IPS-11a (cell line): ENCODE measurements around the gene TMEM44.
"Not testable (repeated sequence)": the region's sequence is repeated elsewhere in the genome, so short reads cannot be mapped to it uniquely, and the experiment has no call there.

Source experiments
- H3K4me3 ChIP-seq: one replicate; pipeline ENCODE4 v1.5.1; 2013; ENCODE audit warnings: low read depth, low read length, control low read depth

TMEM44 gene

DNA sequence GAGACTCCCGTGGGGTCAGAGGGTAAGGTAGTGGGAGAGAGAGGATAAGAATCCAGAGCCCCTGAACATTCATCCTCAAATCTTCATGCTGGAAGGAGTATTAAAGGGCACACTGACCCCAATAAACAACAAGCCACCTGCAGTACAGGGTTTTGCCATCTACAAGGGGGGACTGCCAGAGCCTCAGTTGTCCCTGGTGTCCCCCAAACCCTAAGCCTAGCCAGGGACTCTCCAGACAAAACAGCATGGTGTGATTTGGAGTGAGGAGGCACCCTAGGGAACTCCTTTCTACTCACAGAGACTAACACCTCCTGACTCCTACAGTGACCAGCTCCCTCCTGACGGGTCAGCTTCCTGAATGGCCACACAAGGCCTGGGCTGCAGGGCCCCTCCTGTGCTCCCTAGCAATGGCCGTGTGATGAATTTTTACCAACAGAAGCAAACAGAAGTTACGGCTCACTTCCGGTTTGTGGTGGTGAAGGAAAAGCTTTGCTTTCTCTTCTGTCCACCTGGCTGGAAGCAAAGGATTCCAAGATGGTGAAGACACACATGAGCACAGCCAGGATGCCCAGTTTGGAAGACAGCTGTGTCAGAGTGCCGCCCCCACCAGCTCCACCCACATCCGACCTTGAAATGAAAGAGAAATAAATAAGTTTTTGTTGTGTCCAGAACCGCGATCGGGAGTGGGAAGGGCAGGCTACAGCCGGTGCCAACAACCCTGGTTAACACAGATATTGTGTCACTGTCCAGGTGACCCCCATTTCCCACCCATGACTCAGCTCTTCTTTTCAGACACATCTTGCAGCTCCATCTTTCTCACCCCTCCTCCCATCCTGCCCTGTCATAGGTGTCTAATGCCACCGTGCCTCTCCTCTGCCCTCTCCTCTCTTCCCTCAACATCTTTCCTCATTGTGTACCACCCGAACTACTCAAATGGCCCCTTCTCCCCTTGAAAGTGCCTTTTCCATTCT is 76.8 kb downstream of the TMEM44 start:
- H3K4me3 ChIP-seq: no peak overlapping the region

- H3K4me3 ChIP-seq: no peak overlapping the region
These were observed 77.8 kb downstream of the TMEM44 start for GRCh38 chr3:194555175-194556062.

- no peak overlapping the region for H3K4me3 ChIP-seq
These were observed 78.6 kb downstream of the TMEM44 start for GRCh38 chr3:194554473-194555123.

DNA sequence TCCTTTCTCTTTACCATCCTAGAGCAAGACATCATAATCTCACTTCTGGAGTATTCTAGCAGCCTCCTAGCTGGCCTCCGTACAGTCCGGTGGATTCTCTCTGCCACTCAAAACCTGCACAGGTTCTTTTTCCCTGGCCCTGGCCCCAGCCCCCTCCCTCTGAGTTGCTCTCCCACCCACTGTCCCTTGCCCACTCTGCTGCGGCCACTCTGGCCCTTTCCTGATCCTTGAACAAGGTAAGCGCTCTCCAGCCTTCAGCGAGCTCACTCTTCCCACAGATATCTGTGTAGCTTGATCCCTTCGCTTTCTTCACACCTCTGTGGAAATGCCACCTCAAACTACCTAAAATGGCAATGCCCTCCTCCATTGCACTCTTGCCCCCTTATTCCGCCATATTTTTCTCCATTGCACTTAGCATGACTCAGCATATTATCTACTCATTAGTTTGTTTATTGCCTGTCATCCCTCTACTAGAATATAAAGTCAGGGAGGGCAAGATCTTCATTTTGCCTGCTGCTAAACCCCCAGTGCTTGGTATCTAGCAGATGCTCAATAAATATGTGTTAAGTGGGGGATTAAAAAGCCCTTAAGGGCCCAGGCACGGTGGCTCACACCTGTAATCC is 80.8 kb downstream of the TMEM44 start:
- H3K4me3 ChIP-seq: no peak overlapping the region

DNA sequence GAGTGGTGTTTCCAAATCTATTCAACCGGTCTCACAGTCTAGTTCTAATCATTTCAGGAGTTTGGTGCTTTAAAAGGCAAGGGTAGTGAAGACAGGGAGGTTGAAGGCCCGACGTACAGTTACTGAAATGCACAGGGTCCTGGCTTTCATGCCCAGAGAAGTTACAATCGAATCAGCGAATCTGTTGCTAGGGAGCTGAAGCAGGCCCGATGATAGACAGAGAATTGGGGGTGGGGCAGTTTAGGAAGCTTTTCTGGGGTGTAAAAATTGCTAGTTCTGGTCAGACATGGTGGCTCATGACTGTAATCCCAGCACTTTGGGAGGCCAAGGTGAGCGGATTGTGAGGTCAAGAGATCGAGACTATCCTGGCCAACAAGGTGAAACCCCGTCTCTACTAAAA is 83.4 kb downstream of the TMEM44 start:
- no peak overlapping the region for H3K4me3 ChIP-seq

DNA sequence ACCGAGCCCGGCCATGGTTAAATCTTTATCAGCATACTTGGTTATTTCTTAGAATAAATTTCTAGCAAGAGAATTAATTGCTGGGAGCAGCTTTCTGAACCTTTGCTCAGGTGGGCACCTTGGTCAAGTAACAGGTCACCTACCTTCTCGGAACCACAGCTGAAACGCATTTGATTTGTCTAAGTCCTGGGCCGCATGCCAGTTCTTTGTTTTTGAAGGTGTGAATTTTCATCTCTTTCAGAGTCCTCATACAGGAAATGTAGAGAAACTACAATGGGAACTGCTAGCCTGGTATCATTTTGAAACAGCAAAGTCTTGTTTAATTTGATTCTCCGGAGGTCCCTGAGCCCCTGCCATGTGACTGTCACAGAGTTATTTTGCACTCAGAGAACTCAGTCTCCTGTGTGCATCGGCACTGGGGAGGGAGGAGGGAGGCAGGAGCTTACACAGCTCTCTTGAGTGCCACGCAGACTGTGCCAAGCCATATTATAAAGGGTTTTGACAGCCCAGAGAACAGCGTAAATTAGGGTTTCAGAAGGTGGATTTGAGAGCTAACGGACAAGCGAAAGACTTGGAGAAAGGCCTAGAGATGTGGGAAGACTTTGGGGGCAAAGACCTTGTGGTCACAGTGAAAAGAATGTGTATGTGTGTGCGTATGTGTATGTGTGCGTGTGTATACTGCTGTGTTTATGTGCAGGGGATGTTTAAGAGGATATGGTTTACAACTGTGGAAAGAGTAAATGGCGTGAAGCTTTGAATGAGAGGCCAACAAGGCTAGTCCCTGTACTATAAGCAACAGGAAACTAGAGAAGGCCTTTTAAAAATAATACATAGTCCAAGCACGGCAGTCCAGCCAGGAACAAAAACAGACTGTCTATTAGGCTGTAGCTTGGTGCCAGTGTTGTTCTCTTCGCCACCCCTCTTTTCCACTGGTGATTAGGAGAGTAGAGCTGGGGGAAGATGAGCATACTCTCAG is 84.6 kb downstream of the TMEM44 start:
- H3K4me3 ChIP-seq: no peak overlapping the region

DNA sequence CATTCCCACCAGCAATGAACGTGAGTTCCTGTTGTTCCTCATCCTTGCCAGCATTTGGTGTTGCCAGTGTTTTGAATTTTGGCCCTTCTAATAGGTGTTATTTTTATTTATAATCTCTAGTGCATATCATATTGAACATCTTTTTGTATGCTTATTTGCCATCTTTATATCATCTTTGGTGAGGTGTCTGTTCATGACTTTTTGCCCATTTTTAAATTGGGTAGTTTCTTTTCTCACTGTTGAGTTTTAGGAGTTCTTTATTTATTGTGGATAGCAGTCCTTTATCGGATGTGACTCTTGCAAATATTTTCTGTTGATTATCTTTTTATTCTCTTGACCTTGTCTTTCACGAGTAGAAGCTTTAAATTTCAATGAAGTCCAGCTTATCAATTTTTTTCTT is 86.2 kb downstream of the TMEM44 start:
- no peak overlapping the region for H3K4me3 ChIP-seq

GRCh38 chr3:194545538-194545937 is 87.7 kb downstream of the TMEM44 start:
- not testable (repeated sequence) for H3K4me3 ChIP-seq

- H3K4me3 ChIP-seq: no peak overlapping the region
These were observed 89.7 kb downstream of the TMEM44 start for GRCh38 chr3:194543550-194543949.

- no peak overlapping the region for H3K4me3 ChIP-seq
These were observed 91.7 kb downstream of the TMEM44 start for GRCh38 chr3:194541483-194541882.

DNA sequence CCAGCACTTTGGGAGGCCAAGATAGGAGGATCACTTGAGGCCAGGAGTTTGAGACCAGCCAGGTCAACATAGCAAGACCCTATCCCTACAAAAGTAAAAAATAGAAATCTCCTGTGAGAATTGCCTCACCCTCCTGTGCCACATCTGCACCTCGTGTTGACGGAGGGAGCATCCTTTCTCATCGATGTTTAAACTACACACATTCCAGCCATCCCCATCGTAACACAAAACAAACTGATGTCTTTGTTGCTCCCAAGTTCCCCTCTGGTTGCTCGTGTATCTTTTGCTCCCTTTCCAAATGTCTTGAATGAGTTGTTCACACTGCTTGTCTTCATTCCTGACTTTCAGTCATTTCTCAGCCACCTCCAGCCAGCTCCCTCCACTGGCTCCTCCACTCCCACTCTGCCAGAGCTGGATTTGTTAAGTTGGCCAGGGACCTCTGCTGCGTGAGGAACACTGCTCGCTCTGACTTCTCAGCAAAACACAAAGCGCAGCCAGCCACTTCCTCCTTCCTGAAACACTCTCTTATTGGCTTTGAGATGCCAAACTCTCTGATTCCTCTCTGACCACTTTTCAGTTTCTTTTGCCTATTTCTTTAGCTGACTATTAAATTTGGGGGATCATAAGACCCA is 92.8 kb downstream of the TMEM44 start:
- no peak overlapping the region for H3K4me3 ChIP-seq

GRCh38 chr3:194539498-194539897 is 93.7 kb downstream of the TMEM44 start:
- H3K4me3 ChIP-seq: no peak overlapping the region

- no peak overlapping the region for H3K4me3 ChIP-seq
These were observed 95.4 kb downstream of the TMEM44 start for GRCh38 chr3:194537732-194538247.
